CD4-positive, alpha-beta T cell (primary cell): ENCODE data around the gene CFAP298. TPM values are rescaled to one million over a fixed set of nuclear protein-coding genes. Genes with fewer than 3 reads are reported as not detected.

ENCODE experiments used
- ATAC-seq: fragments of 200-7000 bp; cut with Tn5 transposase; one replicate; pipeline ENCODE4 v1.10.0; 2022; ENCODE audit warnings: mild to moderate bottlenecking; ENCODE audit not compliant: poor library complexity
- CTCF ChIA-PET: fragments of 350-600 bp; sonication (Branson Sonifier 250); formaldehyde crosslinking; loops from one replicate; lab custom pipeline; 2021; ENCODE audit warnings: antibody characterized with exemption, inconsistent platforms; lab: Charles Lee
- POLR2A ChIA-PET: fragments of 350-600 bp; sonication (Branson Sonifier 250); formaldehyde crosslinking; loops from one replicate; lab custom pipeline; 2021; ENCODE audit warnings: antibody characterized with exemption, inconsistent platforms; lab: Charles Lee
- DNase-seq, 14 experiments: peaks; one replicate each; pipeline ENCODE4 v3.0.0-alpha.2; 2013 to 2020; ENCODE audit warnings: mixed read lengths in 2 of 14
- H3K27ac ChIP-seq, 2 donors: one replicate each; pipeline versions ENCODE4 v1.5.1 to v1.7.0; 2013; ENCODE audit warnings: low read length in 2 of 2, low read depth in 1 of 2, mild to moderate bottlenecking in 1 of 2
- H3K27me3 ChIP-seq, 2 experiments: 1 replicate in 1 of 2; 2 replicates in 1 of 2; pipeline versions ENCODE4 v1.6.1 to v1.7.0; 2013; ENCODE audit warnings: low read length in 2 of 2, control low read depth in 1 of 2, mild to moderate bottlenecking in 1 of 2, moderate library complexity in 1 of 2; ENCODE audit not compliant: insufficient read depth in 2 of 2, control insufficient read depth in 1 of 2
- H3K36me3 ChIP-seq: one replicate; pipeline ENCODE4 v1.6.1; 2013; ENCODE audit warnings: low read length, control low read depth; ENCODE audit not compliant: insufficient read depth
- H3K4me1 ChIP-seq: one replicate; pipeline ENCODE4 v1.6.1; 2013; ENCODE audit warnings: low read length, control low read depth; ENCODE audit not compliant: insufficient read depth
- H3K4me3 ChIP-seq: one replicate; pipeline ENCODE4 v1.5.1; 2013; ENCODE audit warnings: mild to moderate bottlenecking, low read length, moderate library complexity
- H3K9me3 ChIP-seq, 2 experiments: 1 replicate in 1 of 2; 2 replicates in 1 of 2; pipeline versions ENCODE4 v1.6.1 to v1.7.0; 2013; ENCODE audit warnings: low read length in 2 of 2, mild to moderate bottlenecking in 2 of 2, control low read depth in 1 of 2, moderate library complexity in 1 of 2; ENCODE audit not compliant: control insufficient read depth in 1 of 2, insufficient read depth in 1 of 2
- H3K27ac Mint-ChIP-seq: one replicate; pipeline ENCODE4 v1.8.0; 2020; ENCODE audit warnings: mixed read lengths
- H3K27me3 Mint-ChIP-seq: one replicate; pipeline ENCODE4 v1.8.0; 2021; ENCODE audit warnings: mixed read lengths
- H3K36me3 Mint-ChIP-seq: one replicate; pipeline ENCODE4 v1.8.0; 2021; ENCODE audit warnings: low read depth, mixed read lengths
- H3K4me1 Mint-ChIP-seq: one replicate; pipeline ENCODE4 v1.8.0; 2021; ENCODE audit warnings: low read depth, mixed read lengths
- H3K4me3 Mint-ChIP-seq: one replicate; pipeline ENCODE4 v1.8.0; 2020; ENCODE audit warnings: mild to moderate bottlenecking, mixed read lengths
- H3K9me3 Mint-ChIP-seq: one replicate; pipeline ENCODE4 v1.8.0; 2020; ENCODE audit warnings: mixed read lengths
- CTCF ChIP-seq: fragments of 200-600 bp; IDR thresholded peaks from one replicate; pipeline ENCODE4 v1.8.0; 2022; ENCODE audit warnings: antibody characterized with exemption, mild to moderate bottlenecking
- intact Hi-C, 2 experiments: fragments of 100-400 bp; cut with DNase I in 1 of 2; cut with micrococcal nuclease in 1 of 2; formaldehyde crosslinking; loops; one replicate each; pipeline versions ENCODE4 v1.15.1 to v1.9.0; 2023 to 2025; cut with DNase I, micrococcal nuclease
- total RNA-seq, 174 experiments: library from RNA in 2 of 174; stranded (reverse) in 2 of 174; gene quantifications; one replicate each; pipeline ENCODE4 v1.2.3 and lab custom pipeline; 2021 to 2026

The CFAP298 gene
- total RNA-seq, 2 experiments from 2014 or later, result 7.6 to 9.4 TPM

GRCh38 chr21:32560896-32561295 lies 51.3 kb downstream of the CFAP298 start:
- Mint-ChIP-seq H3K27ac (no peak overlapping the region), H3K4me1 (no peaks in the 10 kb centered on the region), H3K9me3 (peaks cover 6% of the 10 kb centered on the region), H3K36me3 (peaks cover 14% of the 10 kb centered on the region), H3K27me3 (no peaks in the 10 kb centered on the region), H3K4me3 (no peak overlapping the region)
- no peak for ATAC-seq
- H3K27ac ChIP-seq, result no peak overlapping the region
- H3K36me3 ChIP-seq, result no peaks in the 10 kb centered on the region
- intact Hi-C loops, result loop anchor here in 1 of 2 experiments (10.0 kb wide), 1 partner anchor 66 kb away; no protein-coding TSS in a partner anchor
- H3K9me3 ChIP-seq, result no peaks in the 10 kb centered on the region
- ChIA-PET POLR2A (no interaction called here), CTCF (no interaction called here)
- TF ChIP-seq CTCF, result no peak
- no peaks in the 10 kb centered on the region for H3K27me3 ChIP-seq
- H3K4me1 ChIP-seq, result no peaks in the 10 kb centered on the region
- DNase-seq, result no peak
- H3K4me3 ChIP-seq, result no peak overlapping the region

- Histone ChIP-seq H3K4me1 (no peaks in the 10 kb centered on the region), H3K36me3 (no peaks in the 10 kb centered on the region), H3K4me3 (no peak overlapping the region), H3K27ac (no peak overlapping the region), H3K27me3 (no peaks in the 10 kb centered on the region), H3K9me3 (no peaks in the 10 kb centered on the region)
- intact Hi-C loops, result no loop called here
- H3K36me3 Mint-ChIP-seq, result peaks cover 3% of the 10 kb centered on the region
- DNase-seq (no peak), ATAC-seq (no peak)
- no peaks in the 10 kb centered on the region for H3K27me3 Mint-ChIP-seq
- no peak for TF ChIP-seq CTCF
- no peak overlapping the region for H3K27ac Mint-ChIP-seq
- ChIA-PET CTCF (interaction anchor here (1.2 kb wide), 1 partner anchor 10 kb away, joined by 3 read pairs; no protein-coding TSS in a partner anchor), POLR2A (no interaction called here)
- no peaks in the 10 kb centered on the region for H3K4me1 Mint-ChIP-seq
- H3K9me3 Mint-ChIP-seq, result no peaks in the 10 kb centered on the region
- H3K4me3 Mint-ChIP-seq, result no peak overlapping the region
Observed at GRCh38 chr21:32559006-32559610, 53.1 kb downstream of the CFAP298 start.

DNA sequence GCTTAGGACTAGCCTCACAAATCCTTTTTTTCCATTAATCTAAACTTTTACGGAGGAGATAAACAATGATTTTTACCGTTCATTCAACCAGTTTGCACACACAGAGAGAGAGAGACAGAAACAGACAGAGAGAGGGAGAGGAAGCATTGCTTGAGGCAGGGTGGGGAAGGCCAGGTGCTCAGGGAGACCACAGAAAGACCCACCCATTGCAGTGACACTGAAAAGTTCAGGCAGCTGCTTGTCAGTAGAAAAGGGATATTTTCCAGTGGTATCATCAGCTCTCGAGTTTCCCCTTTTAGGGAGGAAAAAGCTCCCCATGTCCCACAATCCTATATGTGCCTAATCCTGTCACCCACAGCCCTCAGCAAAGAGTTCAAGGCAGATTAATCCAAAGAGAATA lies 54.1 kb downstream of the CFAP298 start:
- POLR2A ChIA-PET, result no interaction called here
- Histone ChIP-seq H3K27me3 (no peaks in the 10 kb centered on the region), H3K27ac (no peak overlapping the region), H3K9me3 (no peaks in the 10 kb centered on the region), H3K4me3 (no peak overlapping the region), H3K36me3 (no peaks in the 10 kb centered on the region), H3K4me1 (no peaks in the 10 kb centered on the region)
- CTCF ChIA-PET, result no interaction called here
- Mint-ChIP-seq H3K36me3 (peaks cover 3% of the 10 kb centered on the region), H3K9me3 (no peaks in the 10 kb centered on the region), H3K27me3 (no peaks in the 10 kb centered on the region), H3K4me3 (no peak overlapping the region), H3K4me1 (no peaks in the 10 kb centered on the region), H3K27ac (no peak overlapping the region)
- ATAC-seq, result no peak
- no peak for TF ChIP-seq CTCF
- intact Hi-C loops, result no loop called here
- DNase-seq, result no peak
